ENCODE measurements around the gene IL3.

Gene IL3

DNA sequence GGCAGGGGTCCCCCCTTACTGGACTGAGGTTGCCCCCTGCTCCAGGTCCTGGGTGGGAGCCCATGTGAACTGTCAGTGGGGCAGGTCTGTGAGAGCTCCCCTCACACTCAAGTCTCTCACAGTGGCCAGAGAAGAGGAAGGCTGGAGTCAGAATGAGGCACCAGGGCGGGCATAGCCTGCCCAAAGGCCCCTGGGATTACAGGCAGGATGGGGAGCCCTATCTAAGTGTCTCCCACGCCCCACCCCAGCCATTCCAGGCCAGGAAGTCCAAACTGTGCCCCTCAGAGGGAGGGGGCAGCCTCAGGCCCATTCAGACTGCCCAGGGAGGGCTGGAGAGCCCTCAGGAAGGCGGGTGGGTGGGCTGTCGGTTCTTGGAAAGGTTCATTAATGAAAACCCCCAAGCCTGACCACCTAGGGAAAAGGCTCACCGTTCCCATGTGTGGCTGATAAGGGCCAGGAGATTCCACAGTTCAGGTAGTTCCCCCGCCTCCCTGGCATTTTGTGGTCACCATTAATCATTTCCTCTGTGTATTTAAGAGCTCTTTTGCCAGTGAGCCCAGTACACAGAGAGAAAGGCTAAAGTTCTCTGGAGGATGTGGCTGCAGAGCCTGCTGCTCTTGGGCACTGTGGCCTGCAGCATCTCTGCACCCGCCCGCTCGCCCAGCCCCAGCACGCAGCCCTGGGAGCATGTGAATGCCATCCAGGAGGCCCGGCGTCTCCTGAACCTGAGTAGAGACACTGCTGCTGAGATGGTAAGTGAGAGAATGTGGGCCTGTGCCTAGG, 13.0 kb downstream of the IL3 start, which contains the start of gene CSF2:
Gene CSF2, plus strand, starts transcription at position 559 of the 783 bp plus-strand sequence. Its CDS starts 35 bp downstream, at position 594.
- TF ChIP-seq, protein P1, sequence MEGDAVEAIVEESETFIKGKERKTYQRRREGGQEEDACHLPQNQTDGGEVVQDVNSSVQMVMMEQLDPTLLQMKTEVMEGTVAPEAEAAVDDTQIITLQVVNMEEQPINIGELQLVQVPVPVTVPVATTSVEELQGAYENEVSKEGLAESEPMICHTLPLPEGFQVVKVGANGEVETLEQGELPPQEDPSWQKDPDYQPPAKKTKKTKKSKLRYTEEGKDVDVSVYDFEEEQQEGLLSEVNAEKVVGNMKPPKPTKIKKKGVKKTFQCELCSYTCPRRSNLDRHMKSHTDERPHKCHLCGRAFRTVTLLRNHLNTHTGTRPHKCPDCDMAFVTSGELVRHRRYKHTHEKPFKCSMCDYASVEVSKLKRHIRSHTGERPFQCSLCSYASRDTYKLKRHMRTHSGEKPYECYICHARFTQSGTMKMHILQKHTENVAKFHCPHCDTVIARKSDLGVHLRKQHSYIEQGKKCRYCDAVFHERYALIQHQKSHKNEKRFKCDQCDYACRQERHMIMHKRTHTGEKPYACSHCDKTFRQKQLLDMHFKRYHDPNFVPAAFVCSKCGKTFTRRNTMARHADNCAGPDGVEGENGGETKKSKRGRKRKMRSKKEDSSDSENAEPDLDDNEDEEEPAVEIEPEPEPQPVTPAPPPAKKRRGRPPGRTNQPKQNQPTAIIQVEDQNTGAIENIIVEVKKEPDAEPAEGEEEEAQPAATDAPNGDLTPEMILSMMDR (IDR thresholded peaks at IDR 0.05; ENCODE audit: borderline replicate concordance, insufficient read depth, low read depth, low read length) = no peak

DNA sequence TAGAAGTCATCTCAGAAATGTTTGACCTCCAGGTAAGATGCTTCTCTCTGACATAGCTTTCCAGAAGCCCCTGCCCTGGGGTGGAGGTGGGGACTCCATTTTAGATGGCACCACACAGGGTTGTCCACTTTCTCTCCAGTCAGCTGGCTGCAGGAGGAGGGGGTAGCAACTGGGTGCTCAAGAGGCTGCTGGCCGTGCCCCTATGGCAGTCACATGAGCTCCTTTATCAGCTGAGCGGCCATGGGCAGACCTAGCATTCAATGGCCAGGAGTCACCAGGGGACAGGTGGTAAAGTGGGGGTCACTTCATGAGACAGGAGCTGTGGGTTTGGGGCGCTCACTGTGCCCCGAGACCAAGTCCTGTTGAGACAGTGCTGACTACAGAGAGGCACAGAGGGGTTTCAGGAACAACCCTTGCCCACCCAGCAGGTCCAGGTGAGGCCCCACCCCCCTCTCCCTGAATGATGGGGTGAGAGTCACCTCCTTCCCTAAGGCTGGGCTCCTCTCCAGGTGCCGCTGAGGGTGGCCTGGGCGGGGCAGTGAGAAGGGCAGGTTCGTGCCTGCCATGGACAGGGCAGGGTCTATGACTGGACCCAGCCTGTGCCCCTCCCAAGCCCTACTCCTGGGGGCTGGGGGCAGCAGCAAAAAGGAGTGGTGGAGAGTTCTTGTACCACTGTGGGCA, 13.8 kb downstream of the IL3 start:
- H3K4me3 ChIP-seq (ENCODE audit: low read depth, low read length) = no peak overlapping the region

More for the DNA sequence above, 13.0 kb downstream of the IL3 start, which contains the start of gene CSF2:
- H3K4me3 ChIP-seq (ENCODE audit: low read depth, low read length) = no peak within 1 kb of the TSS

DNA sequence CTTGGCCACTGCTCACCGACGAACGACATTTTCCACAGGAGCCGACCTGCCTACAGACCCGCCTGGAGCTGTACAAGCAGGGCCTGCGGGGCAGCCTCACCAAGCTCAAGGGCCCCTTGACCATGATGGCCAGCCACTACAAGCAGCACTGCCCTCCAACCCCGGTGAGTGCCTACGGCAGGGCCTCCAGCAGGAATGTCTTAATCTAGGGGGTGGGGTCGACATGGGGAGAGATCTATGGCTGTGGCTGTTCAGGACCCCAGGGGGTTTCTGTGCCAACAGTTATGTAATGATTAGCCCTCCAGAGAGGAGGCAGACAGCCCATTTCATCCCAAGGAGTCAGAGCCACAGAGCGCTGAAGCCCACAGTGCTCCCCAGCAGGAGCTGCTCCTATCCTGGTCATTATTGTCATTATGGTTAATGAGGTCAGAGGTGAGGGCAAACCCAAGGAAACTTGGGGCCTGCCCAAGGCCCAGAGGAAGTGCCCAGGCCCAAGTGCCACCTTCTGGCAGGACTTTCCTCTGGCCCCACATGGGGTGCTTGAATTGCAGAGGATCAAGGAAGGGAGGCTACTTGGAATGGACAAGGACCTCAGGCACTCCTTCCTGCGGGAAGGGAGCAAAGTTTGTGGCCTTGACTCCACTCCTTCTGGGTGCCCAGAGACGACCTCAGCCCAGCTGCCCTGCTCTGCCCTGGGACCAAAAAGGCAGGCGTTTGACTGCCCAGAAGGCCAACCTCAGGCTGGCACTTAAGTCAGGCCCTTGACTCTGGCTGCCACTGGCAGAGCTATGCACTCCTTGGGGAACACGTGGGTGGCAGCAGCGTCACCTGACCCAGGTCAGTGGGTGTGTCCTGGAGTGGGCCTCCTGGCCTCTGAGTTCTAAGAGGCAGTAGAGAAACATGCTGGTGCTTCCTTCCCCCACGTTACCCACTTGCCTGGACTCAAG, 14.6 kb downstream of the IL3 start:
- TF ChIP-seq, protein P1 (IDR thresholded peaks at IDR 0.05; ENCODE audit: borderline replicate concordance, insufficient read depth, low read depth, low read length) = no peak
- no peak overlapping the region for H3K4me3 ChIP-seq (ENCODE audit: low read depth, low read length)

More for the DNA sequence above, 13.8 kb downstream of the IL3 start:
- TF ChIP-seq, protein P1 (IDR thresholded peaks at IDR 0.05; ENCODE audit: borderline replicate concordance, insufficient read depth, low read depth, low read length) = no peak

DNA sequence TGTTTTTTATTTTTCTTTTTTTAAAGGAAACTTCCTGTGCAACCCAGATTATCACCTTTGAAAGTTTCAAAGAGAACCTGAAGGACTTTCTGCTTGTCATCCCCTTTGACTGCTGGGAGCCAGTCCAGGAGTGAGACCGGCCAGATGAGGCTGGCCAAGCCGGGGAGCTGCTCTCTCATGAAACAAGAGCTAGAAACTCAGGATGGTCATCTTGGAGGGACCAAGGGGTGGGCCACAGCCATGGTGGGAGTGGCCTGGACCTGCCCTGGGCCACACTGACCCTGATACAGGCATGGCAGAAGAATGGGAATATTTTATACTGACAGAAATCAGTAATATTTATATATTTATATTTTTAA, 15.2 kb downstream of the IL3 start:
- H3K4me3 ChIP-seq (ENCODE audit: low read depth, low read length) = no peak overlapping the region
- TF ChIP-seq, protein P1 (IDR thresholded peaks at IDR 0.05; ENCODE audit: borderline replicate concordance, insufficient read depth, low read depth, low read length) = no peak

DNA sequence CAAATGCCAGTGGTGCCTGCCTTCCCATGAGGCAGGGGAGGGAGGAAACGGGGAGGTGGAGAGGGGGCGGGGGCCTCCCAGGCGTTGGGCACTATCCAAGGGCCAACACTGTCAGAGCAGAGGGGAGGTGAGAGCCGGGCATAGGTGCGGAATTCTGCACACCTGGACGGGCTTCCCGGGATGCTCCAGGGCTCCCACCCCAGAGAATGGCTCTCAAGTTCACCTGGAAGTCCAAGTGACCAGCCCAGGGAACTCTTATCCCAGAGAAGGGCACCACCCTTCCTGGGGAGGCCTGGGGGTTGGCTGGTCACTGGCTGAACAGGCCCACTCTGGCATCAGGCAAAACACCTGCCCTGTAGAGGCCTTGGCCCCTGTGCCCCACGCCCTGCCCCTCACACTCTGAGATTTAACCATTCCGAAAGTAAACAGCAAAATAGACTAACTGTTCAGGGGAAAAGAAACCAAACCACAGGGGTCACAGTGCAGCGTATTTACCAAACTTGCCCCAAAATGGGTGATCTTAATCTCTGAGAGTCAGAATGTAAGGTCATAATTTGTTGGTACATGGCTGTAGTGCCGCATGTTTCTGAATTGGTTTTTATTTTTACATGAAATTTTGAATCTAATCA, 15.9 kb downstream of the IL3 start:
- TF ChIP-seq, protein P1 (IDR thresholded peaks at IDR 0.05; ENCODE audit: borderline replicate concordance, insufficient read depth, low read depth, low read length) = no peak
- no peak overlapping the region for H3K4me3 ChIP-seq (ENCODE audit: low read depth, low read length)

DNA sequence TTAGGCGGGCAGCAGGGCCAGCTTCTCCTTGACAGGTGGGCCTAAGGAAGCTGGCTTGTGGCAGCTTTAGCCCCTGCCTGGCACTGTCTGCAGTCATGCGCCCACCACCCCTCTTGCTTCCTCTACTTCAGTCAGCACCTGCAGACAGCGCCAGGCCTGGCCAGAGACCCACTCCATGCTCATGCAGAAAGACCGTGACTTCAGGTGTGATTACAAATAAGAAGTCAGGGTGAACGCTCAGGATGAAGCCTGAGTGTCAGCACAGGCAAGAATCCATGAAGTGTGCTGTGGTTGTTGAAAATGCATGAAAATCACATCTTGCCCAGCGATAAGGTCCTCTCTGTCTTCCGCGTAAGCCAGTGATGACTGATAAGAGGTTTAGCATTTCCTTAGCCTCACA, 16.5 kb downstream of the IL3 start:
- no peak overlapping the region for H3K4me3 ChIP-seq (ENCODE audit: low read depth, low read length)
- TF ChIP-seq, protein P1 (IDR thresholded peaks at IDR 0.05; ENCODE audit: borderline replicate concordance, insufficient read depth, low read depth, low read length) = no peak
